Liver (tissue), 9 donors: ENCODE measurements around the gene MOB1A. TPM values are rescaled to one million over a fixed set of nuclear protein-coding genes. Genes with fewer than 3 reads are reported as not detected.

Experiments
- DNase-seq: peaks from one replicate; pipeline ENCODE4 v3.0.0-alpha.2; 2017; ENCODE audit warnings: low spot score
- H3K27ac ChIP-seq, 2 donors: one replicate each; pipeline ENCODE4 v1.7.0; 2013; ENCODE audit warnings: inconsistent platforms in 2 of 2, low read length in 2 of 2, control low read depth in 1 of 2, low read depth in 1 of 2, mild to moderate bottlenecking in 1 of 2
- H3K27me3 ChIP-seq, 4 donors: one replicate each; pipeline versions ENCODE4 v1.6.1 to v1.7.0; 2013; ENCODE audit warnings: low read length in 3 of 4, inconsistent platforms in 1 of 4, mild to moderate bottlenecking in 1 of 4, moderate library complexity in 1 of 4; ENCODE audit not compliant: control insufficient read depth in 4 of 4, insufficient read depth in 4 of 4
- H3K36me3 ChIP-seq, 4 donors: one replicate each; pipeline versions ENCODE4 v1.6.1 to v1.7.0; 2013; ENCODE audit warnings: low read length in 3 of 4, mild to moderate bottlenecking in 3 of 4, low read depth in 1 of 4, moderate library complexity in 1 of 4; ENCODE audit not compliant: control insufficient read depth in 4 of 4, insufficient read depth in 3 of 4
- H3K4me1 ChIP-seq, 4 donors: one replicate each; pipeline versions ENCODE4 v1.6.1 to v1.7.0; 2013; ENCODE audit warnings: low read length in 3 of 4, mild to moderate bottlenecking in 3 of 4, moderate library complexity in 1 of 4; ENCODE audit not compliant: control insufficient read depth in 4 of 4, insufficient read depth in 4 of 4
- H3K4me3 ChIP-seq, 3 donors: one replicate each; pipeline versions ENCODE4 v1.6.1 to v1.7.0; 2013; ENCODE audit warnings: low read length in 3 of 3, control low read depth in 1 of 3, low read depth in 1 of 3, mild to moderate bottlenecking in 1 of 3
- H3K9ac ChIP-seq, 2 donors: one replicate each; pipeline ENCODE4 v1.7.0; 2013; ENCODE audit warnings: low read length in 2 of 2, mild to moderate bottlenecking in 2 of 2, moderate library complexity in 2 of 2, control low read depth in 1 of 2, low read depth in 1 of 2
- H3K9me3 ChIP-seq, 4 donors: one replicate each; pipeline versions ENCODE4 v1.6.1 to v1.7.0; 2013; ENCODE audit warnings: low read length in 3 of 4; ENCODE audit not compliant: control insufficient read depth in 4 of 4
- EGR1 ChIP-seq, 2 donors: IDR thresholded peaks; 2 replicates each; pipeline ENCODE4 v1.6.1; 2016 to 2018; ENCODE audit warnings: antibody characterized with exemption in 2 of 2, low read depth in 2 of 2
- FOXA1 ChIP-seq: IDR thresholded peaks from 2 replicates; pipeline ENCODE4 v1.6.1; 2016; ENCODE audit warnings: antibody characterized with exemption
- FOXA2 ChIP-seq: IDR thresholded peaks from 2 replicates; pipeline ENCODE4 v1.6.1; 2016; ENCODE audit warnings: antibody characterized with exemption
- GABPA ChIP-seq, 2 donors: IDR thresholded peaks in 1 of 2; conservative IDR thresholded peaks in 1 of 2; 2 replicates each; pipeline ENCODE4 v1.6.1; 2016; ENCODE audit warnings: antibody characterized with exemption in 2 of 2, mild to moderate bottlenecking in 1 of 2, moderate library complexity in 1 of 2
- HNF4A ChIP-seq, 2 donors: conservative IDR thresholded peaks; 2 replicates each; pipeline ENCODE4 v1.6.1; 2016; ENCODE audit warnings: antibody characterized with exemption in 2 of 2, mild to moderate bottlenecking in 2 of 2
- HNF4G ChIP-seq: IDR thresholded peaks from 2 replicates; pipeline ENCODE4 v1.6.1; 2016; ENCODE audit warnings: antibody characterized with exemption
- JUND ChIP-seq, 2 donors: IDR thresholded peaks; 2 replicates each; pipeline ENCODE4 v1.6.1; 2016; ENCODE audit warnings: antibody characterized with exemption in 2 of 2
- NR2F2 ChIP-seq: IDR thresholded peaks from 2 replicates; pipeline ENCODE4 v1.6.1; 2016; ENCODE audit warnings: antibody characterized with exemption
- RAD21 ChIP-seq, 2 donors: IDR thresholded peaks; 2 replicates each; pipeline ENCODE4 v1.6.1; 2016; ENCODE audit warnings: antibody characterized with exemption in 2 of 2, mild to moderate bottlenecking in 2 of 2
- RXRA ChIP-seq, 2 donors: IDR thresholded peaks; 2 replicates each; pipeline ENCODE4 v1.6.1; 2017 to 2018; ENCODE audit warnings: antibody characterized with exemption in 2 of 2, mild to moderate bottlenecking in 1 of 2
- SP1 ChIP-seq: IDR thresholded peaks from 2 replicates; pipeline ENCODE4 v1.6.1; 2018; ENCODE audit warnings: antibody characterized with exemption, mild to moderate bottlenecking
- TAF1 ChIP-seq: conservative IDR thresholded peaks from 2 replicates; pipeline ENCODE4 v1.6.1; 2016; ENCODE audit warnings: antibody characterized with exemption, mild to moderate bottlenecking
- YY1 ChIP-seq: IDR thresholded peaks from 2 replicates; pipeline ENCODE4 v1.6.1; 2016; ENCODE audit warnings: antibody characterized with exemption, mild to moderate bottlenecking
- WGBS: extraction: QIAGEN DNeasy Blood & Tissue Kit; methylation state at CpG from one replicate; pipeline ENCODE4 v1.1.7; 2013; 5-methylcytosine and 5-hydroxymethylcytosine counted together
- polyA plus RNA-seq, 2 donors: library from polyadenylated mRNA; stranded (reverse) in 1 of 2; unstranded in 1 of 2; fragments of 200-250 nt in 1 of 2; fragments of >200 nt in 1 of 2; fragmentation: Nextera tagmentation in 1 of 2; extraction: Ambion mirVana in 1 of 2; gene quantifications; one replicate each; pipeline versions ENCODE4 v1.2.1 to v1.2.3, GENCODE V29; 2013 to 2015
- total RNA-seq, 2 donors: library from RNA; depleted of rRNA; stranded (reverse); fragments of >200 nt; gene quantifications; one replicate each; pipeline ENCODE4 v1.2.3, GENCODE V29; 2014
- TF ChIP-seq, protein P1 (sequence below): IDR thresholded peaks from 2 replicates; pipeline ENCODE4 v1.6.1; 2016; ENCODE audit warnings: antibody characterized with exemption, mild to moderate bottlenecking
- TF ChIP-seq, protein P2 (sequence below): IDR thresholded peaks from 2 replicates; pipeline ENCODE4 v1.6.1; 2016; ENCODE audit warnings: antibody characterized with exemption
- TF ChIP-seq, protein P3 (sequence below): IDR thresholded peaks from 2 replicates; pipeline ENCODE4 v1.6.1; 2016; ENCODE audit warnings: antibody characterized with exemption
- TF ChIP-seq, protein P4 (sequence below): fragments of 150-350 bp; IDR thresholded peaks from 2 replicates; pipeline ENCODE4 v1.5.1; 2017; ENCODE audit warnings: improper control_type of control experiment, low read depth, low read length; ENCODE audit not compliant: missing input control
- TF ChIP-seq, protein P5 (sequence below): IDR thresholded peaks from 2 replicates; pipeline ENCODE4 v1.6.1; 2016; ENCODE audit warnings: antibody characterized with exemption
- donor health status: healthy.
- donor health status: healthy.
- donor health status: healthy.
- donor health status: healthy.
- donor health status: healthy.

MOB1A gene
- total and polyA plus RNA-seq, 4 donors, result 15.5 to 44.7 (median 23.0) TPM

DNA sequence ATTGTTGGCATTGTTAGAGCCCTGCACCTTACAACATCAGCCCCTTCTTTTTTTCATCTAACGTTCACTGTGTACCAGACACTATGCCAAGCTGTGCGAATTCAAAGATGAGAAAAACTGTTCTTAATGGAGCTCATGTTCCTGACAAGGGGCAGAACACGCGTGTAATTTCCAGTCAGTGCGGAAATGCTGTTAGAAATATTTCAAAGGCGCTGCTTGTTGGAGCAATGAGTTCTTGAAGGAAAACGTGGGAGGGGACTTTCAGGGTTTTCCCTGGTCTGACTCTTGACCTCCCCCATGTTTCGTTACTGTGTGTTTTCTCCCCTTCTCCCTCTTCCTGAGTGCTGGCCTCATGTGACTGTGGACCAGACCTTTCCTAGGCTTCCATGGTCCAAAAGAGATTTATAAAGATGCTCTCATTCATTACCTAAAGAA, 21.2 kb upstream of the MOB1A start (continued):
- TF ChIP-seq, protein P1, sequence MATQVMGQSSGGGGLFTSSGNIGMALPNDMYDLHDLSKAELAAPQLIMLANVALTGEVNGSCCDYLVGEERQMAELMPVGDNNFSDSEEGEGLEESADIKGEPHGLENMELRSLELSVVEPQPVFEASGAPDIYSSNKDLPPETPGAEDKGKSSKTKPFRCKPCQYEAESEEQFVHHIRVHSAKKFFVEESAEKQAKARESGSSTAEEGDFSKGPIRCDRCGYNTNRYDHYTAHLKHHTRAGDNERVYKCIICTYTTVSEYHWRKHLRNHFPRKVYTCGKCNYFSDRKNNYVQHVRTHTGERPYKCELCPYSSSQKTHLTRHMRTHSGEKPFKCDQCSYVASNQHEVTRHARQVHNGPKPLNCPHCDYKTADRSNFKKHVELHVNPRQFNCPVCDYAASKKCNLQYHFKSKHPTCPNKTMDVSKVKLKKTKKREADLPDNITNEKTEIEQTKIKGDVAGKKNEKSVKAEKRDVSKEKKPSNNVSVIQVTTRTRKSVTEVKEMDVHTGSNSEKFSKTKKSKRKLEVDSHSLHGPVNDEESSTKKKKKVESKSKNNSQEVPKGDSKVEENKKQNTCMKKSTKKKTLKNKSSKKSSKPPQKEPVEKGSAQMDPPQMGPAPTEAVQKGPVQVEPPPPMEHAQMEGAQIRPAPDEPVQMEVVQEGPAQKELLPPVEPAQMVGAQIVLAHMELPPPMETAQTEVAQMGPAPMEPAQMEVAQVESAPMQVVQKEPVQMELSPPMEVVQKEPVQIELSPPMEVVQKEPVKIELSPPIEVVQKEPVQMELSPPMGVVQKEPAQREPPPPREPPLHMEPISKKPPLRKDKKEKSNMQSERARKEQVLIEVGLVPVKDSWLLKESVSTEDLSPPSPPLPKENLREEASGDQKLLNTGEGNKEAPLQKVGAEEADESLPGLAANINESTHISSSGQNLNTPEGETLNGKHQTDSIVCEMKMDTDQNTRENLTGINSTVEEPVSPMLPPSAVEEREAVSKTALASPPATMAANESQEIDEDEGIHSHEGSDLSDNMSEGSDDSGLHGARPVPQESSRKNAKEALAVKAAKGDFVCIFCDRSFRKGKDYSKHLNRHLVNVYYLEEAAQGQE, result no peak
- TF ChIP-seq, protein P2, sequence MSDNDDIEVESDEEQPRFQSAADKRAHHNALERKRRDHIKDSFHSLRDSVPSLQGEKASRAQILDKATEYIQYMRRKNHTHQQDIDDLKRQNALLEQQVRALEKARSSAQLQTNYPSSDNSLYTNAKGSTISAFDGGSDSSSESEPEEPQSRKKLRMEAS, result no peak
- TF ChIP-seq FOXA1 (no peak), HNF4A (conservative IDR thresholded peaks at IDR 0.05) (no peak)

DNA sequence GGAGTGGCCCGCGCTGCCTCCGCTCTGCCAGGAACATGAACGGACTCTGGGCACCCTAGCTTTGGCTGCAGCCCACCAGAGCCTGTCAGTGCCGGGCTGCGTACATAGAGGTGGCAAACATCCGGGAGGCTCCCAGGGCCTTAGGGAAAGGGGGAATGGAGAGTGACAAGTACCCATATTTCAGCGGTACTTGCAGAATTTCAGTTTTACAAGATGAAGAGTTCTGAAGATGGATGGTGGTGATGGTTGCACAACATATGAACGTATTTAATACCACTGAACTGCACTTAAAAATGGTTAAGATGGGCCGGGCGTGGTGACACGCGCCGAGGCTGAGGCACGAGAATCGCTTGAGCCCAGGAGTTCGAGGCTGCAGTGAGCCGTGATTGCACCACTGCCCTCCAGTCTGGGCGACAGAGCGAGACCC, 20.6 kb upstream of the MOB1A start:
- peak overlapping the region; percentile 8 to 73 (median 63) for H3K4me3 ChIP-seq
- H3K9me3 ChIP-seq, result peaks cover 0 to 4% (median 0%) of the 10 kb centered on the region in 4 donors
- no peak for TF ChIP-seq NR2F2
- TF ChIP-seq TAF1, result no peak
- no peak for TF ChIP-seq GABPA (IDR thresholded peaks at IDR 0.05 in 1 of 2, conservative IDR thresholded peaks at IDR 0.05 in 1 of 2)
- TF ChIP-seq, protein P2, result no peak
- no peak for TF ChIP-seq HNF4A (conservative IDR thresholded peaks at IDR 0.05)
- TF ChIP-seq JUND (IDR thresholded peaks at IDR 0.05), result no peak
- TF ChIP-seq RXRA (IDR thresholded peaks at IDR 0.05), result no peak
- TF ChIP-seq, protein P3, sequence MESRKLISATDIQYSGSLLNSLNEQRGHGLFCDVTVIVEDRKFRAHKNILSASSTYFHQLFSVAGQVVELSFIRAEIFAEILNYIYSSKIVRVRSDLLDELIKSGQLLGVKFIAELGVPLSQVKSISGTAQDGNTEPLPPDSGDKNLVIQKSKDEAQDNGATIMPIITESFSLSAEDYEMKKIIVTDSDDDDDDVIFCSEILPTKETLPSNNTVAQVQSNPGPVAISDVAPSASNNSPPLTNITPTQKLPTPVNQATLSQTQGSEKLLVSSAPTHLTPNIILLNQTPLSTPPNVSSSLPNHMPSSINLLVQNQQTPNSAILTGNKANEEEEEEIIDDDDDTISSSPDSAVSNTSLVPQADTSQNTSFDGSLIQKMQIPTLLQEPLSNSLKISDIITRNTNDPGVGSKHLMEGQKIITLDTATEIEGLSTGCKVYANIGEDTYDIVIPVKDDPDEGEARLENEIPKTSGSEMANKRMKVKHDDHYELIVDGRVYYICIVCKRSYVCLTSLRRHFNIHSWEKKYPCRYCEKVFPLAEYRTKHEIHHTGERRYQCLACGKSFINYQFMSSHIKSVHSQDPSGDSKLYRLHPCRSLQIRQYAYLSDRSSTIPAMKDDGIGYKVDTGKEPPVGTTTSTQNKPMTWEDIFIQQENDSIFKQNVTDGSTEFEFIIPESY, result no peak
- no peak for TF ChIP-seq FOXA2
- TF ChIP-seq EGR1 (IDR thresholded peaks at IDR 0.05; ENCODE audit: low read depth in 2 of 2), result no peak
- TF ChIP-seq, protein P4, sequence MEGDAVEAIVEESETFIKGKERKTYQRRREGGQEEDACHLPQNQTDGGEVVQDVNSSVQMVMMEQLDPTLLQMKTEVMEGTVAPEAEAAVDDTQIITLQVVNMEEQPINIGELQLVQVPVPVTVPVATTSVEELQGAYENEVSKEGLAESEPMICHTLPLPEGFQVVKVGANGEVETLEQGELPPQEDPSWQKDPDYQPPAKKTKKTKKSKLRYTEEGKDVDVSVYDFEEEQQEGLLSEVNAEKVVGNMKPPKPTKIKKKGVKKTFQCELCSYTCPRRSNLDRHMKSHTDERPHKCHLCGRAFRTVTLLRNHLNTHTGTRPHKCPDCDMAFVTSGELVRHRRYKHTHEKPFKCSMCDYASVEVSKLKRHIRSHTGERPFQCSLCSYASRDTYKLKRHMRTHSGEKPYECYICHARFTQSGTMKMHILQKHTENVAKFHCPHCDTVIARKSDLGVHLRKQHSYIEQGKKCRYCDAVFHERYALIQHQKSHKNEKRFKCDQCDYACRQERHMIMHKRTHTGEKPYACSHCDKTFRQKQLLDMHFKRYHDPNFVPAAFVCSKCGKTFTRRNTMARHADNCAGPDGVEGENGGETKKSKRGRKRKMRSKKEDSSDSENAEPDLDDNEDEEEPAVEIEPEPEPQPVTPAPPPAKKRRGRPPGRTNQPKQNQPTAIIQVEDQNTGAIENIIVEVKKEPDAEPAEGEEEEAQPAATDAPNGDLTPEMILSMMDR, result no peak
- no peak for TF ChIP-seq RAD21 (IDR thresholded peaks at IDR 0.05)
- no peak for TF ChIP-seq YY1
- no peak for TF ChIP-seq FOXA1
- TF ChIP-seq HNF4G, result no peak
- TF ChIP-seq SP1, result no peak
- TF ChIP-seq, protein P1, result no peak
- TF ChIP-seq, protein P5, sequence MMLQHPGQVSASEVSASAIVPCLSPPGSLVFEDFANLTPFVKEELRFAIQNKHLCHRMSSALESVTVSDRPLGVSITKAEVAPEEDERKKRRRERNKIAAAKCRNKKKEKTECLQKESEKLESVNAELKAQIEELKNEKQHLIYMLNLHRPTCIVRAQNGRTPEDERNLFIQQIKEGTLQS, result no peak
- peak overlapping the region; percentile 74 to 91 for H3K27ac ChIP-seq
- peaks cover 0 to 3% (median 0%) of the 10 kb centered on the region in 4 donors for H3K27me3 ChIP-seq
- WGBS, result 7% methylated on average over 20 of the region's 20 CpGs
- H3K4me1 ChIP-seq, result peaks cover 2 to 17% (median 7%) of the 10 kb centered on the region in 4 donors
- H3K9ac ChIP-seq, result peak overlapping the region in 1 of 2 donors; percentile 19
- no peaks in the 10 kb centered on the region for H3K36me3 ChIP-seq
- DNase-seq, result no peak
